Kidney tubule cell (primary cell): ENCODE results near the gene C9.
"Not testable (repeated sequence)": the region's sequence is repeated elsewhere in the genome, so short reads cannot be mapped to it uniquely, and the experiment has no call there.

Experiments
- DNase-seq: peaks from one replicate; pipeline ENCODE4 v3.0.0-alpha.2; 2018; ENCODE audit warnings: low spot score

Gene C9

GRCh38 chr5:39260095-39260494 is 104.2 kb downstream of the C9 start:
- DNase-seq, result no peak

- peak; percentile 25 for DNase-seq
Observed at GRCh38 chr5:39257554-39257953, 106.7 kb downstream of the C9 start.

- DNase-seq, result peak; percentile 90
Observed at GRCh38 chr5:39256477-39257235, 107.6 kb downstream of the C9 start.

GRCh38 chr5:39255406-39255805 is 108.9 kb downstream of the C9 start:
- no peak for DNase-seq

- no peak for DNase-seq
Observed at GRCh38 chr5:39254671-39255070, 109.6 kb downstream of the C9 start.

GRCh38 chr5:39253196-39253595 is 111.1 kb downstream of the C9 start:
- no peak for DNase-seq

GRCh38 chr5:39249564-39250274 is 114.6 kb downstream of the C9 start:
- DNase-seq, result no peak

- DNase-seq, result no peak
Observed at GRCh38 chr5:39249069-39249468, 115.2 kb downstream of the C9 start.

- no peak for DNase-seq
Observed at GRCh38 chr5:39240750-39241149, 123.5 kb downstream of the C9 start.

GRCh38 chr5:39238366-39239105 is 125.8 kb downstream of the C9 start:
- no peak for DNase-seq

- no peak for DNase-seq
Observed at GRCh38 chr5:39236718-39237117, 127.6 kb downstream of the C9 start.

GRCh38 chr5:39235648-39236047 is 128.6 kb downstream of the C9 start:
- no peak for DNase-seq

GRCh38 chr5:39234494-39234893 is 129.8 kb downstream of the C9 start:
- not testable (repeated sequence) for DNase-seq
